GM23248 (cell line): Measurements from ENCODE around the gene DNAH9. TPM values are rescaled to one million over a fixed set of nuclear protein-coding genes. Genes with fewer than 3 reads are reported as not detected.

Experiments used
- DNase-seq: peaks from one replicate; pipeline ENCODE4 v3.0.0-alpha.2; 2015
- H2AFZ ChIP-seq: fragments of 200-600 bp; sonication (generic); 2 replicates; pipeline ENCODE4 v1.6.1; 2016; ENCODE audit warnings: antibody characterized with exemption
- H3F3A ChIP-seq: fragments of 200-600 bp; sonication (generic); 2 replicates; pipeline ENCODE4 v1.6.1; 2016; ENCODE audit warnings: mild to moderate bottlenecking, antibody characterized with exemption, mixed run types; ENCODE audit not compliant: insufficient read depth
- H3K27ac ChIP-seq: fragments of 200-600 bp; sonication (generic); 2 replicates; pipeline ENCODE4 v1.5.1; 2016; ENCODE audit warnings: mild to moderate bottlenecking
- H3K27me3 ChIP-seq: fragments of 200-600 bp; sonication (generic); replicated peaks from 2 replicates; pipeline ENCODE4 v1.6.1; 2016; ENCODE audit warnings: mild to moderate bottlenecking; ENCODE audit not compliant: insufficient read depth
- H3K36me3 ChIP-seq: fragments of 200-600 bp; sonication (generic); 2 replicates; pipeline ENCODE4 v1.6.1; 2016; ENCODE audit warnings: low read depth, mild to moderate bottlenecking
- H3K4me1 ChIP-seq: fragments of 200-600 bp; sonication (generic); 2 replicates; pipeline ENCODE4 v1.6.1; 2016; ENCODE audit warnings: mild to moderate bottlenecking; ENCODE audit not compliant: insufficient read depth
- H3K4me2 ChIP-seq: fragments of 200-600 bp; sonication (generic); one replicate; pipeline ENCODE4 v1.6.1; 2016; ENCODE audit warnings: mild to moderate bottlenecking; ENCODE audit not compliant: unreplicated experiment
- H3K4me3 ChIP-seq: fragments of 200-600 bp; sonication (generic); 2 replicates; pipeline ENCODE4 v1.5.1; 2016; ENCODE audit warnings: mild to moderate bottlenecking
- H3K79me2 ChIP-seq: fragments of 200-600 bp; sonication (generic); 2 replicates; pipeline ENCODE4 v1.6.1; 2016; ENCODE audit warnings: mild to moderate bottlenecking; ENCODE audit not compliant: insufficient read depth
- H3K9ac ChIP-seq: fragments of 200-600 bp; sonication (generic); 2 replicates; pipeline ENCODE4 v1.6.1; 2016; ENCODE audit warnings: mild to moderate bottlenecking
- H3K9me2 ChIP-seq: fragments of 200-600 bp; sonication (generic); 2 replicates; pipeline ENCODE4 v1.6.1; 2016; ENCODE audit warnings: mixed run types, mild to moderate bottlenecking, moderate library complexity; ENCODE audit not compliant: insufficient read depth
- H3K9me3 ChIP-seq: fragments of 200-600 bp; sonication (generic); one replicate; pipeline ENCODE4 v1.6.1; 2017; ENCODE audit warnings: low read depth
- H4K20me1 ChIP-seq: fragments of 200-600 bp; sonication (generic); 2 replicates; pipeline ENCODE4 v1.6.0; 2016; ENCODE audit not compliant: insufficient read depth
- EZH2 ChIP-seq: fragments of 200-600 bp; sonication (generic); IDR thresholded peaks from 2 replicates; pipeline ENCODE4 v1.6.1; 2018; ENCODE audit warnings: antibody characterized with exemption, mild to moderate bottlenecking; ENCODE audit not compliant: insufficient read depth, poor library complexity, severe bottlenecking
- EZH2phosphoT487 ChIP-seq: fragments of 200-600 bp; sonication (generic); IDR thresholded peaks from 2 replicates; pipeline ENCODE4 v1.6.1; 2018; ENCODE audit warnings: antibody characterized with exemption, moderate library complexity, mild to moderate bottlenecking, low read depth; ENCODE audit not compliant: insufficient read depth
- WGBS, 2 experiments: methylation state at CpG; one replicate each; pipeline ENCODE4 v1.1.6; 2015 to 2017; ENCODE audit warnings: low lambda C conversion rate in 2 of 2, low coverage in 1 of 2; ENCODE audit errors: missing lambda C conversion rate in 2 of 2; 5-methylcytosine and 5-hydroxymethylcytosine counted together
- in situ Hi-C: fragments of 300-500 bp; cut with MboI; formaldehyde crosslinking; loops from 2 replicates; pipeline ENCODE4 v1.15.0; 2020
- polyA plus RNA-seq: library from polyadenylated mRNA; unstranded; fragments of >200 nt; fragmentation: Nextera tagmentation; extraction: Ambion mirVana; gene quantifications from 2 replicates; pipeline ENCODE4 v1.2.1, GENCODE V29; 2016
- total RNA-seq: library from RNA; depleted of rRNA; stranded (reverse); fragments of >200 nt; shearing (Covaris generic); gene quantifications from 2 replicates; pipeline ENCODE4 v1.2.3, GENCODE V29; 2014

The DNAH9 gene
- total and polyA plus RNA-seq, 2 experiments from 2014 or later: not detected

- Histone ChIP-seq H3K79me2 (no peaks in the 10 kb centered on the region), H3F3A (no peaks in the 10 kb centered on the region), H3K27ac (no peak overlapping the region), H3K4me2 (no peak overlapping the region), H3K4me3 (no peak overlapping the region), H3K4me1 (no peaks in the 10 kb centered on the region), H2AFZ (no peak overlapping the region), H3K9ac (no peak overlapping the region), H3K36me3 (no peaks in the 10 kb centered on the region), H3K9me3 (no peaks in the 10 kb centered on the region), H4K20me1 (no peaks in the 10 kb centered on the region), H3K27me3 (no peaks in the 10 kb centered on the region), H3K9me2 (no peaks in the 10 kb centered on the region)
- in situ Hi-C loops: no loop called here
- 0 to 15% methylated on average over 1 of the region's 1 CpG for whole genome bisulfite sequencing, 2 experiments
- no peak for DNase-seq
- TF ChIP-seq EZH2 (no peak), EZH2phosphoT487 (no peak)
Measured at GRCh38 chr17:11554042-11554441, 44.2 kb upstream of the DNAH9 start.

GRCh38 chr17:11554542-11554941 lies 43.7 kb upstream of the DNAH9 start:
- H3K79me2 ChIP-seq: no peaks in the 10 kb centered on the region
- no peak overlapping the region for H3K9ac ChIP-seq
- in situ Hi-C loops: no loop called here
- H3K36me3 ChIP-seq: no peaks in the 10 kb centered on the region
- no peak for DNase-seq
- no peak overlapping the region for H3K27ac ChIP-seq
- no peak overlapping the region for H3K4me3 ChIP-seq
- no peak overlapping the region for H3K4me2 ChIP-seq
- H2AFZ ChIP-seq: no peak overlapping the region
- H3K4me1 ChIP-seq: no peaks in the 10 kb centered on the region
- H3F3A ChIP-seq: no peaks in the 10 kb centered on the region
- no peaks in the 10 kb centered on the region for H3K9me3 ChIP-seq
- no peaks in the 10 kb centered on the region for H4K20me1 ChIP-seq
- no peaks in the 10 kb centered on the region for H3K9me2 ChIP-seq
- TF ChIP-seq EZH2phosphoT487 (no peak), EZH2 (no peak)
- no peaks in the 10 kb centered on the region for H3K27me3 ChIP-seq
- WGBS, 2 experiments: 30 to 34% methylated on average over 5 of the region's 5 CpGs

- H3K4me2 ChIP-seq: no peak overlapping the region
- H3K36me3 ChIP-seq: no peaks in the 10 kb centered on the region
- TF ChIP-seq EZH2phosphoT487: no peak
- TF ChIP-seq EZH2: no peak
- no peak overlapping the region for H3K9ac ChIP-seq
- H3K79me2 ChIP-seq: no peaks in the 10 kb centered on the region
- H2AFZ ChIP-seq: no peak overlapping the region
- no peaks in the 10 kb centered on the region for H4K20me1 ChIP-seq
- H3K27me3 ChIP-seq: no peaks in the 10 kb centered on the region
- no peak overlapping the region for H3K27ac ChIP-seq
- no peaks in the 10 kb centered on the region for H3K4me1 ChIP-seq
- H3F3A ChIP-seq: no peaks in the 10 kb centered on the region
- no peaks in the 10 kb centered on the region for H3K9me3 ChIP-seq
- 28 to 30% methylated on average over 6 of the region's 6 CpGs for WGBS, 2 experiments
- H3K4me3 ChIP-seq: no peak overlapping the region
- no peaks in the 10 kb centered on the region for H3K9me2 ChIP-seq
- in situ Hi-C loops: no loop called here
- DNase-seq: no peak
Measured at GRCh38 chr17:11555530-11555929, 42.7 kb upstream of the DNAH9 start.

DNA sequence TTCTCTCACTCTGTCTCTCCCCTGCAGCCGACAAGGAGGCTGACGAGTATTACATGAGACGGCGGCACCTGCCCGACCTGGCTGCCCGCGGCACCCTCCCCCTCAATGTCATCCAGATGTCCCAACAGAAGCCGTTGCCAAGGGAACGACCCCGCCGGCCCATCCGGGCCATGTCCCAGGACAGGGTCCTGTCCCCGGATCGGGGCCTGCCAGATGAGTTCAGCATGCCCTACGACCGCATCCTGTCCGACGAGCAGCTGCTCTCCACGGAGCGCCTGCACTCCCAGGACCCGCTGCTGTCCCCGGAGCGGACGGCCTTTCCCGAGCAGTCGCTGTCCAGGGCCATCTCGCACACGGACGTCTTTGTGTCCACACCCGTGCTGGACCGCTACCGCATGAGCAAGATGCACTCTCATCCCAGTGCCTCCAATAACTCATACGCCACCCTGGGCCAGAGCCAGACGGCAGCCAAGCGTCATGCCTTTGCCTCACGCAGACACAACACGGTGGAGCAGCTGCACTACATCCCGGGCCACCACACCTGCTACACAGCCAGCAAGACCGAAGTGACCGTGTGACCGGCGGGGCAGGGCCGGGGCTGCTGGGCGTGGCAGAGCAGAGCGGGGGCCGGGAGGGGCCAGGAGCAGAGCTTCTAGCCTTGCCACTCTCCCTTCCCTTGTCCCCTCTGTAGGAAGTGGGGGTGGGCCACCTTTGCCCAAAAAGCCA lies 40.4 kb upstream of the DNAH9 start:
- no peaks in the 10 kb centered on the region for H3K9me3 ChIP-seq
- H4K20me1 ChIP-seq: no peaks in the 10 kb centered on the region
- 69 to 78% methylated on average over 35 to 46 of the region's 46 CpGs for WGBS, 2 experiments
- in situ Hi-C loops: no loop called here
- no peak for DNase-seq
- H3K36me3 ChIP-seq: no peaks in the 10 kb centered on the region
- H3K27ac ChIP-seq: no peak overlapping the region
- H3K4me2 ChIP-seq: no peak overlapping the region
- H2AFZ ChIP-seq: no peak overlapping the region
- no peaks in the 10 kb centered on the region for H3K27me3 ChIP-seq
- no peaks in the 10 kb centered on the region for H3F3A ChIP-seq
- no peak for TF ChIP-seq EZH2phosphoT487
- TF ChIP-seq EZH2: no peak
- no peak overlapping the region for H3K4me3 ChIP-seq
- no peak overlapping the region for H3K9ac ChIP-seq
- no peaks in the 10 kb centered on the region for H3K9me2 ChIP-seq
- H3K4me1 ChIP-seq: no peaks in the 10 kb centered on the region
- H3K79me2 ChIP-seq: no peaks in the 10 kb centered on the region
